H9 (cell line): ENCODE data around the gene RFC4. TPM values are rescaled to one million over a fixed set of nuclear protein-coding genes. Genes with fewer than 3 reads are reported as not detected.

ENCODE experiments used
- DNase-seq: peaks from one replicate; pipeline ENCODE4 v3.0.0-alpha.2; 2017
- H2AFZ ChIP-seq: one replicate; pipeline ENCODE4 v1.6.1; 2013; ENCODE audit warnings: mild to moderate bottlenecking, low read length, control low read depth, moderate library complexity
- H2AK5ac ChIP-seq: 2 replicates; pipeline ENCODE4 v1.6.1; 2013; ENCODE audit warnings: low read length, control low read depth, mixed read lengths; ENCODE audit not compliant: insufficient read length
- H2BK120ac ChIP-seq: one replicate; pipeline ENCODE4 v1.6.1; 2013; ENCODE audit warnings: low read depth, mild to moderate bottlenecking, low read length, control low read depth, inconsistent platforms; ENCODE audit not compliant: poor library complexity, severe bottlenecking
- H2BK12ac ChIP-seq: 2 replicates; pipeline ENCODE4 v1.6.1; 2013; ENCODE audit warnings: low read length, control low read depth, mixed read lengths, low read depth; ENCODE audit not compliant: insufficient read length
- H2BK15ac ChIP-seq: 2 replicates; pipeline ENCODE4 v1.6.1; 2013; ENCODE audit warnings: low read depth, low read length, control low read depth
- H2BK20ac ChIP-seq: one replicate; pipeline ENCODE4 v1.6.1; 2013; ENCODE audit warnings: low read depth, mild to moderate bottlenecking, low read length, control low read depth, inconsistent platforms; ENCODE audit not compliant: poor library complexity, severe bottlenecking
- H2BK5ac ChIP-seq: 2 replicates; pipeline ENCODE4 v1.6.1; 2013; ENCODE audit warnings: low read length, control low read depth, mixed read lengths; ENCODE audit not compliant: insufficient read length
- H3K14ac ChIP-seq: 2 replicates; pipeline ENCODE4 v1.6.1; 2013; ENCODE audit warnings: low read length, control low read depth; ENCODE audit not compliant: insufficient read depth
- H3K18ac ChIP-seq: 2 replicates; pipeline ENCODE4 v1.6.1; 2013; ENCODE audit warnings: low read depth, mild to moderate bottlenecking, mixed read lengths, low read length, control low read depth; ENCODE audit not compliant: insufficient read length
- H3K23ac ChIP-seq: 2 replicates; pipeline ENCODE4 v1.6.1; 2013; ENCODE audit warnings: low read length, control low read depth, mixed read lengths, low read depth; ENCODE audit not compliant: insufficient read length
- H3K23me2 ChIP-seq: 2 replicates; pipeline ENCODE4 v1.6.1; 2013; ENCODE audit warnings: low read depth, mild to moderate bottlenecking, mixed read lengths, low read length, control low read depth; ENCODE audit not compliant: insufficient read length, poor library complexity, severe bottlenecking
- H3K27ac ChIP-seq: 2 replicates; pipeline ENCODE4 v1.5.1; 2013; ENCODE audit warnings: low read length, control low read depth, mixed read lengths, low read depth; ENCODE audit not compliant: insufficient read length
- H3K27me3 ChIP-seq: 2 replicates; pipeline ENCODE4 v1.6.1; 2013; ENCODE audit warnings: low read length, control low read depth, inconsistent platforms; ENCODE audit not compliant: insufficient read depth
- H3K4ac ChIP-seq: 2 replicates; pipeline ENCODE4 v1.6.1; 2013; ENCODE audit warnings: low read depth, mild to moderate bottlenecking, control low read depth, inconsistent platforms, low read length, moderate library complexity
- H3K4me1 ChIP-seq: 2 replicates; pipeline ENCODE4 v1.6.1; 2013; ENCODE audit warnings: low read length, control low read depth, inconsistent platforms; ENCODE audit not compliant: insufficient read depth
- H3K4me2 ChIP-seq: 2 replicates; pipeline ENCODE4 v1.6.1; 2013; ENCODE audit warnings: low read length, control low read depth, mixed read lengths; ENCODE audit not compliant: insufficient read length, insufficient read depth
- H3K56ac ChIP-seq: 2 replicates; pipeline ENCODE4 v1.6.1; 2013; ENCODE audit warnings: low read depth, mild to moderate bottlenecking, mixed read lengths, low read length, control low read depth; ENCODE audit not compliant: insufficient read length
- H3K79me1 ChIP-seq: 2 replicates; pipeline ENCODE4 v1.6.1; 2013; ENCODE audit warnings: low read depth, mild to moderate bottlenecking, moderate library complexity, low read length, control low read depth, inconsistent platforms; ENCODE audit not compliant: insufficient read depth, poor library complexity, severe bottlenecking
- H3K79me2 ChIP-seq: 2 replicates; pipeline ENCODE4 v1.6.1; 2013; ENCODE audit warnings: low read length, control low read depth, inconsistent platforms; ENCODE audit not compliant: insufficient read depth
- H3K9ac ChIP-seq: 2 replicates; pipeline ENCODE4 v1.6.1; 2013; ENCODE audit warnings: low read length, control low read depth, mixed read lengths; ENCODE audit not compliant: insufficient read length; ENCODE audit errors: extremely low read depth
- H3K9me3 ChIP-seq: one replicate; pipeline ENCODE4 v1.6.1; 2013; ENCODE audit warnings: low read depth, low read length, inconsistent platforms; ENCODE audit not compliant: control insufficient read depth
- H3T11ph ChIP-seq: one replicate; pipeline ENCODE4 v1.6.1; 2013; ENCODE audit warnings: mild to moderate bottlenecking, low read length, control low read depth, inconsistent platforms
- H4K20me1 ChIP-seq: one replicate; pipeline ENCODE4 v1.6.1; 2013; ENCODE audit not compliant: control insufficient read depth, insufficient read length, insufficient read depth
- H4K5ac ChIP-seq: 2 replicates; pipeline ENCODE4 v1.6.1; 2013; ENCODE audit warnings: low read depth, mild to moderate bottlenecking, mixed read lengths, low read length, control low read depth; ENCODE audit not compliant: insufficient read length
- H4K8ac ChIP-seq: replicated peaks from 2 replicates; pipeline ENCODE4 v1.6.1; 2013; ENCODE audit warnings: low read length, control low read depth, mixed read lengths, low read depth; ENCODE audit not compliant: insufficient read length
- H4K91ac ChIP-seq: 2 replicates; pipeline ENCODE4 v1.6.1; 2013; ENCODE audit warnings: low read depth, mild to moderate bottlenecking, moderate library complexity, mixed read lengths, low read length, control low read depth; ENCODE audit not compliant: insufficient read length
- H3K27ac Mint-ChIP-seq, 3 experiments: 2 replicates in 2 of 3; 3 replicates in 1 of 3; pipeline ENCODE4 v1.8.0; 2020 to 2021; ENCODE audit warnings: mixed read lengths in 3 of 3, mild to moderate bottlenecking in 1 of 3, moderate library complexity in 1 of 3
- H3K27me3 Mint-ChIP-seq: 2 replicates; pipeline ENCODE4 v1.8.0; 2021; ENCODE audit warnings: low read depth, mild to moderate bottlenecking, moderate library complexity, mixed read lengths
- H3K36me3 Mint-ChIP-seq, 3 experiments: 2 replicates in 2 of 3; 3 replicates in 1 of 3; pipeline ENCODE4 v1.8.0; 2020 to 2021; ENCODE audit warnings: low read depth in 3 of 3, mixed read lengths in 3 of 3; ENCODE audit not compliant: insufficient read depth in 1 of 3
- H3K4me1 Mint-ChIP-seq, 2 experiments: 2 replicates each; pipeline ENCODE4 v1.8.0; 2020; ENCODE audit warnings: mixed read lengths in 2 of 2
- H3K4me3 Mint-ChIP-seq, 2 experiments: 2 replicates in 1 of 2; 3 replicates in 1 of 2; pipeline ENCODE4 v1.8.0; 2020 to 2021; ENCODE audit warnings: mild to moderate bottlenecking in 2 of 2, mixed read lengths in 2 of 2, moderate library complexity in 1 of 2
- H3K9me3 Mint-ChIP-seq, 2 experiments: 2 replicates in 1 of 2; 3 replicates in 1 of 2; pipeline ENCODE4 v1.8.0; 2020; ENCODE audit warnings: mild to moderate bottlenecking in 2 of 2, mixed read lengths in 2 of 2, moderate library complexity in 1 of 2
- CTCF ChIP-seq: fragments of 200-600 bp; sonication (generic); conservative IDR thresholded peaks from 3 replicates; pipeline ENCODE4 v1.8.0; 2021; ENCODE audit warnings: antibody characterized with exemption, mild to moderate bottlenecking
- WGBS: extraction: QIAGEN DNeasy Blood & Tissue Kit; methylation state at CpG from one replicate; pipeline ENCODE4 v1.1.7; 2013; ENCODE audit warnings: missing lambda C conversion rate, low lambda C conversion rate, mixed read lengths; ENCODE audit not compliant: insufficient read length; ENCODE audit errors: extremely low coverage; 5-methylcytosine and 5-hydroxymethylcytosine counted together
- total RNA-seq: library from RNA; stranded (reverse); gene quantifications from 2 replicates; pipeline ENCODE4 v1.2.1, GENCODE V29; 2021

RFC4 gene
- total RNA-seq, 1 experiment from 2014 or later, result 108 TPM

GRCh38 chr3:186790261-186790981 is 15.9 kb downstream of the RFC4 start:
- peak overlapping the region in 2 of 3 experiments; percentile 9 to 91; a peak in 2 of 7 replicates for H3K27ac Mint-ChIP-seq
- no peak overlapping the region for H3K27ac ChIP-seq
- no peak overlapping the region for H2BK20ac ChIP-seq
- peaks cover 7 to 14% of the 10 kb centered on the region in 2 experiments for H3K4me1 Mint-ChIP-seq
- no peak overlapping the region for H3T11ph ChIP-seq
- TF ChIP-seq CTCF, result no peak
- no peak overlapping the region for H2AK5ac ChIP-seq
- no peaks in the 10 kb centered on the region for H3K9me3 Mint-ChIP-seq
- no peaks in the 10 kb centered on the region for H3K9me3 ChIP-seq
- peak; percentile 58 for DNase-seq
- H2BK12ac ChIP-seq, result no peak overlapping the region
- H3K79me2 ChIP-seq, result peaks cover 2% of the 10 kb centered on the region; the same call in 1 of the 2 replicates
- no peak overlapping the region for H4K91ac ChIP-seq
- no peak overlapping the region for H2BK120ac ChIP-seq
- H3K4me3 Mint-ChIP-seq, result no peak overlapping the region
- H2BK15ac ChIP-seq, result no peak overlapping the region
- no peaks in the 10 kb centered on the region for H3K79me1 ChIP-seq
- WGBS, result no CpG with 5 or more reads among the region's 8 CpGs
- no peak overlapping the region for H4K8ac ChIP-seq
- H3K4ac ChIP-seq, result no peak overlapping the region
- H2BK5ac ChIP-seq, result no peak overlapping the region
- H3K36me3 Mint-ChIP-seq, result peaks cover 59 to 92% (median 82%) of the 10 kb centered on the region in 3 experiments
- H3K18ac ChIP-seq, result no peak overlapping the region
- no peak overlapping the region for H3K4me2 ChIP-seq
- no peaks in the 10 kb centered on the region for H3K27me3 ChIP-seq
- H3K56ac ChIP-seq, result no peak overlapping the region
- H3K9ac ChIP-seq, result no peak overlapping the region
- H4K5ac ChIP-seq, result no peak overlapping the region
- peaks cover 2% of the 10 kb centered on the region for H3K23me2 ChIP-seq
- H3K23ac ChIP-seq, result no peak overlapping the region
- H3K4me1 ChIP-seq, result no peaks in the 10 kb centered on the region
- no peaks in the 10 kb centered on the region for H3K27me3 Mint-ChIP-seq
- no peak overlapping the region for H2AFZ ChIP-seq
- no peaks in the 10 kb centered on the region for H4K20me1 ChIP-seq
- no peak overlapping the region for H3K14ac ChIP-seq
